Lung (tissue), 12 donors: ENCODE results near the gene TMEM108. TPM values are rescaled to one million over a fixed set of nuclear protein-coding genes. Genes with fewer than 3 reads are reported as not detected.

Source experiments
- ATAC-seq: fragments of 200-7000 bp; cut with Tn5 transposase; one replicate; pipeline ENCODE4 v1.9.1; 2020; ENCODE audit warnings: moderate number of reproducible peaks; ENCODE audit not compliant: insufficient read depth, low FRiP score
- DNase-seq, 3 donors: peaks; one replicate each; pipeline ENCODE4 v3.0.0-alpha.2; 2013 to 2017
- H3K27ac ChIP-seq, 2 donors: one replicate each; pipeline ENCODE4 v1.5.1; 2013; ENCODE audit warnings: mild to moderate bottlenecking in 2 of 2, moderate library complexity in 2 of 2, control low read depth in 1 of 2, inconsistent platforms in 1 of 2, low read depth in 1 of 2, low read length in 1 of 2
- H3K27me3 ChIP-seq, 3 donors: one replicate each; pipeline ENCODE4 v1.5.1; 2013; ENCODE audit warnings: low read length in 2 of 3; ENCODE audit not compliant: control insufficient read depth in 3 of 3, insufficient read depth in 3 of 3
- H3K36me3 ChIP-seq, 4 donors: one replicate each; pipeline ENCODE4 v1.5.1; 2013; ENCODE audit warnings: low read length in 4 of 4, mild to moderate bottlenecking in 1 of 4, moderate library complexity in 1 of 4; ENCODE audit not compliant: control insufficient read depth in 4 of 4, insufficient read depth in 4 of 4
- H3K4me1 ChIP-seq, 5 donors: one replicate each; pipeline ENCODE4 v1.5.1; 2013; ENCODE audit warnings: low read length in 5 of 5, mild to moderate bottlenecking in 2 of 5, moderate library complexity in 1 of 5; ENCODE audit not compliant: control insufficient read depth in 5 of 5, insufficient read depth in 5 of 5
- H3K4me3 ChIP-seq: one replicate; pipeline ENCODE4 v1.5.1; 2013; ENCODE audit warnings: mild to moderate bottlenecking, control low read depth, moderate library complexity
- H3K9ac ChIP-seq, 2 donors: one replicate each; pipeline ENCODE4 v1.5.1; 2013; ENCODE audit warnings: low read length in 2 of 2, control low read depth in 1 of 2; ENCODE audit not compliant: insufficient read depth in 1 of 2
- H3K9me3 ChIP-seq, 4 donors: one replicate each; pipeline ENCODE4 v1.5.1; 2013; ENCODE audit warnings: low read length in 3 of 4, mild to moderate bottlenecking in 1 of 4, moderate library complexity in 1 of 4; ENCODE audit not compliant: control insufficient read depth in 4 of 4, insufficient read depth in 3 of 4
- WGBS, 2 donors: extraction: QIAGEN DNeasy Blood & Tissue Kit; methylation state at CpG; one replicate each; pipeline ENCODE4 v1.1.7; 2013; 5-methylcytosine and 5-hydroxymethylcytosine counted together
- polyA plus RNA-seq, 2 donors: library from polyadenylated mRNA; stranded (reverse); fragments of 200-250 nt; gene quantifications; one replicate each; pipeline ENCODE4 v1.2.1, GENCODE V29; 2013
- total RNA-seq, 2 donors: library from RNA; depleted of rRNA in 1 of 2; stranded (reverse); fragments of >200 nt in 1 of 2; gene quantifications; one replicate each; pipeline ENCODE4 v1.2.1, GENCODE V29; 2014 to 2021
- TF ChIP-seq, protein P1 (sequence below): IDR thresholded peaks from 2 replicates; pipeline ENCODE4 v1.5.1; 2012; ENCODE audit warnings: mild to moderate bottlenecking; ENCODE audit errors: control extremely low read depth, extremely low read depth
- donor health status: control.
- donor health status: control.
- donor health status: Bipolar disorder and iron deficiency.
- donor health status: healthy.
- donor health status: DM: yes; HTN: yes; CAD: no.

TMEM108 gene
- total and polyA plus RNA-seq, 4 donors = 3.0 to 16.9 (median 7.6) TPM

- Histone ChIP-seq H3K27me3 (no peaks in the 10 kb centered on the region), H3K4me1 (peaks cover 0 to 14% (median 5%) of the 10 kb centered on the region in 5 donors), H3K9me3 (no peaks in the 10 kb centered on the region), H3K36me3 (no peaks in the 10 kb centered on the region), H3K9ac (no peak overlapping the region), H3K4me3 (no peak overlapping the region), H3K27ac (no peak overlapping the region)
- TF ChIP-seq, protein P1, sequence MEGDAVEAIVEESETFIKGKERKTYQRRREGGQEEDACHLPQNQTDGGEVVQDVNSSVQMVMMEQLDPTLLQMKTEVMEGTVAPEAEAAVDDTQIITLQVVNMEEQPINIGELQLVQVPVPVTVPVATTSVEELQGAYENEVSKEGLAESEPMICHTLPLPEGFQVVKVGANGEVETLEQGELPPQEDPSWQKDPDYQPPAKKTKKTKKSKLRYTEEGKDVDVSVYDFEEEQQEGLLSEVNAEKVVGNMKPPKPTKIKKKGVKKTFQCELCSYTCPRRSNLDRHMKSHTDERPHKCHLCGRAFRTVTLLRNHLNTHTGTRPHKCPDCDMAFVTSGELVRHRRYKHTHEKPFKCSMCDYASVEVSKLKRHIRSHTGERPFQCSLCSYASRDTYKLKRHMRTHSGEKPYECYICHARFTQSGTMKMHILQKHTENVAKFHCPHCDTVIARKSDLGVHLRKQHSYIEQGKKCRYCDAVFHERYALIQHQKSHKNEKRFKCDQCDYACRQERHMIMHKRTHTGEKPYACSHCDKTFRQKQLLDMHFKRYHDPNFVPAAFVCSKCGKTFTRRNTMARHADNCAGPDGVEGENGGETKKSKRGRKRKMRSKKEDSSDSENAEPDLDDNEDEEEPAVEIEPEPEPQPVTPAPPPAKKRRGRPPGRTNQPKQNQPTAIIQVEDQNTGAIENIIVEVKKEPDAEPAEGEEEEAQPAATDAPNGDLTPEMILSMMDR = no peak
- no peak for ATAC-seq
- DNase-seq = no peak
- 15 to 36% methylated on average over 1 of the region's 1 CpG for WGBS, 2 donors
Measured at GRCh38 chr3:133209871-133210550, 171.8 kb downstream of the TMEM108 start.

DNA sequence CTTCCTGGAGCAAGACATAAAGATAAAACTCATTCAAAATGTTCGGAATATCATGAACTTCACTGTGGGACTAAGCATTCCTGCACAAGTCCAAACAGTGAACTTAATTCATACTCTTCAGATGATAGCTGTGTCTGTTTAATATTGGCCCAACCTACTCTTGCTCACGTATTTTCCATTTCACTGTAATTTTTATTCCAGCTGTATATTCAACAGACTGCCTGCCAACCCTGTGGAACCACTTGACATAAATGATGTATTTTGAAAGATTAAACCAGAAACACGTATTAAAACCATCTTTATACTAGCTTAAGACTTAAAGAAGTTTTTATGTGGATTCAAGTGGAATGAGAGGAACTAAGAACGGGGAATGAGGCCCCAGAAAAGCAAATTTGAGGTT lies 172.5 kb downstream of the TMEM108 start:
- TF ChIP-seq, protein P1 = no peak
- H3K4me1 ChIP-seq = peaks cover 0 to 14% (median 5%) of the 10 kb centered on the region in 5 donors
- DNase-seq = peak in 2 of 3 donors; percentile 43

GRCh38 chr3:133211449-133211848 lies 173.3 kb downstream of the TMEM108 start:
- 3 to 10% methylated on average over 2 of the region's 2 CpGs for WGBS, 2 donors
- peaks cover 0 to 14% (median 5%) of the 10 kb centered on the region in 5 donors for H3K4me1 ChIP-seq
- no peak overlapping the region for H3K4me3 ChIP-seq
- ATAC-seq (peak; percentile 48), DNase-seq (peak in 2 of 3 donors; percentile 39 to 57)
- H3K36me3 ChIP-seq = no peaks in the 10 kb centered on the region
- H3K27me3 ChIP-seq = no peaks in the 10 kb centered on the region
- H3K9ac ChIP-seq = no peak overlapping the region
- TF ChIP-seq, protein P1 = no peak
- no peak overlapping the region for H3K27ac ChIP-seq
- H3K9me3 ChIP-seq = no peaks in the 10 kb centered on the region

More for the DNA sequence above, 172.5 kb downstream of the TMEM108 start:
- no peak overlapping the region for H3K9ac ChIP-seq
- WGBS, 2 donors = 79 to 82% methylated on average over 4 of the region's 4 CpGs
- ATAC-seq = no peak
- H3K4me3 ChIP-seq = no peak overlapping the region
- no peaks in the 10 kb centered on the region for H3K36me3 ChIP-seq
- H3K27me3 ChIP-seq = no peaks in the 10 kb centered on the region
- no peak overlapping the region for H3K27ac ChIP-seq
- no peaks in the 10 kb centered on the region for H3K9me3 ChIP-seq
